GM12872 (cell line): ENCODE results near the gene ARHGEF3.

ENCODE experiments used
- TF ChIP-seq, protein P1 (sequence below): IDR thresholded peaks from 3 replicates; pipeline ENCODE4 v1.5.1; 2011; ENCODE audit warnings: low read depth, mild to moderate bottlenecking, low read length, moderate library complexity; ENCODE audit not compliant: insufficient read depth

The ARHGEF3 gene

DNA sequence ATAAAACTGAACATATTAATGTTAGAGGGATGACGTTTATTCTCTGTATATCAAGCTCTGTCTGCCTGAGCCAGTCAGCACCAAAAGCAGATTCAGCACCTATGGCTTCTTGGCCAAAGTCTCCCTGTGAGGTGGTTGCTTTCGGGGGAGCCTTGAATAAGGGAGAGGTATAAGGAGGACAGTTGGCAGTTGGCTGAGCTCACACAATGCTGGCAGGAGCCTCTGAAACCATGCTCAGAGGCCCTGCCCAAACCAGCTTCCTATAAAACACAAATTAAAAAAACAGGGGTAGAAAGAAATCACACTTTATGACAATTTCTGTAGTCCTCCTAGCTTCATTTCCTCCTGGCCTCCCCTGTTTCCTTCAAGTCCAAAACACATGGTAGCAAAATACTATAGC, 18.8 kb downstream of the ARHGEF3 start:
- TF ChIP-seq, protein P1, sequence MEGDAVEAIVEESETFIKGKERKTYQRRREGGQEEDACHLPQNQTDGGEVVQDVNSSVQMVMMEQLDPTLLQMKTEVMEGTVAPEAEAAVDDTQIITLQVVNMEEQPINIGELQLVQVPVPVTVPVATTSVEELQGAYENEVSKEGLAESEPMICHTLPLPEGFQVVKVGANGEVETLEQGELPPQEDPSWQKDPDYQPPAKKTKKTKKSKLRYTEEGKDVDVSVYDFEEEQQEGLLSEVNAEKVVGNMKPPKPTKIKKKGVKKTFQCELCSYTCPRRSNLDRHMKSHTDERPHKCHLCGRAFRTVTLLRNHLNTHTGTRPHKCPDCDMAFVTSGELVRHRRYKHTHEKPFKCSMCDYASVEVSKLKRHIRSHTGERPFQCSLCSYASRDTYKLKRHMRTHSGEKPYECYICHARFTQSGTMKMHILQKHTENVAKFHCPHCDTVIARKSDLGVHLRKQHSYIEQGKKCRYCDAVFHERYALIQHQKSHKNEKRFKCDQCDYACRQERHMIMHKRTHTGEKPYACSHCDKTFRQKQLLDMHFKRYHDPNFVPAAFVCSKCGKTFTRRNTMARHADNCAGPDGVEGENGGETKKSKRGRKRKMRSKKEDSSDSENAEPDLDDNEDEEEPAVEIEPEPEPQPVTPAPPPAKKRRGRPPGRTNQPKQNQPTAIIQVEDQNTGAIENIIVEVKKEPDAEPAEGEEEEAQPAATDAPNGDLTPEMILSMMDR, result no peak

DNA sequence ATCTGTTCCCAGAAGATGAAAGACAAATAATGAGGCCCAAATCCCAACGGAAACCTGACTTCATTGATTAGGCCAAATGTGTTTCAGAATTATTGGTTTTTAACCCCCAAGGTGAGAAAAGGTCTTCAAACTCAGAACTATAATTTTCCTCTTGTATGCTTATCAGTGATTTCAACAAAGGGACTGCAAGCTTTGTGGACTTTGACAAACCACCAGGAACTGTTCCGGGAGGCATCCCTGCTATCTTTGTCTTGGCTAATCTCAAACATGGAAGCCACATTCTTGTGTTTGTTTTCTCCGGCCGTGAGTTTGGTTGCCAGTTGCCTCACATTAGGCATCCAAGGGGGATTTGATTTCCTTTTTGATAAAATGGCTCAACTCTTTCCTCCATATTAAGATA, 19.5 kb downstream of the ARHGEF3 start:
- TF ChIP-seq, protein P1, result no peak

DNA sequence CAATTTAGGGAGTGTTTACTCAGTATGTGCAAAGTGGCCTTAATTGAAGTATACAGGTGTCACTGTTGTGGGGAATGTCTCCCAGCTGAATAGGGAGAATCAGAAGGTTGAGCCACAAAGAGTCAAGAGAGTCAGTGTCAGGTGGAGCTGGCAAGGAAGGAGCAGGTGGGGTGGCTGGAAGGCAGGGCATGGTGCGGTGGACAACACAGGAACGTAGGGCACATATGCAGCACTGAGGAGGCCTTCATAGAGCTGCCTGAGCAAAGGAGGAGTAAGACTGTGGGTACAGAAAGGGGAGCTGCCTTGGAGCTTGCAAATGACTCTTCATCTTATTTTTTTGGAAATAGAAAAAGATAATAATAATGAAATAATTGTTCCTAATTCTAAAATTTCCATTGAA, 20.0 kb downstream of the ARHGEF3 start:
- TF ChIP-seq, protein P1, result no peak

DNA sequence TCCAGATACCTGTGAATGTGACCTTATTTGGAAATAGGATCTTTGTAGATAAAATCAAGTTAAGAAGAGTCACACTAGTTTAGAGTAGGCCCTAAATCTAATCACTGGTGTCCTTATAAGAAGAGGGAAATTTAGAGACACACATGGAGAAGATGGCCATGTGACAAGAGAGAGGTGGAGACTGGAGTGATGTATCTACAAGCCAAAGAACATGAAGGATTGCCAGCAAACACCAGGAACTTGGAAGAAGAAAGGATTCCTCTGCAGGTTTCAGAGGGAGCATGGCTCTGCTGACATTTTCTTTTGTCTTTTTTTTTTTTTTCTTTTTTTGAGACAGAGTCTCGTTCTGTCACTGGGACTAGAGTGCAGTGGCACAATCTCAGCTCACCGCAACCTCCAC, 20.8 kb downstream of the ARHGEF3 start:
- TF ChIP-seq, protein P1, result no peak

DNA sequence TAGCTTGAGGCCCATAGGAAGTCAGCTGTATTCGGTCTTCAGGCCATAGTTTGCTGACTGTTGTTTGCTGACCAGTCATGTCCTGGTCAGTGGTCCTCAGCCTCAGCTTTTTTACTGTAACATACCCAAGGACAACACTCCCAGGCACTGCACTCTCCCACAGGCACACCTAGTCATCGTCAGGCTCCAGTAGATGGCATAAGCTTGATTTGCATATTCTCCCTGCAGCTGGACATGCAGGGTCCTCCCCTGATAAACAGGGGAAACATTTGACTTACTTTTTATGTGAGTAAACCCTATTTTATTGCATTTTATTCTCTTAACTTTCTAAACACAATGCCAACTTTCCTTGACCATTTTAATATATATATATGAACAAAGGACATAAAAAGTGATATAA, 22.9 kb downstream of the ARHGEF3 start:
- TF ChIP-seq, protein P1, result no peak

DNA sequence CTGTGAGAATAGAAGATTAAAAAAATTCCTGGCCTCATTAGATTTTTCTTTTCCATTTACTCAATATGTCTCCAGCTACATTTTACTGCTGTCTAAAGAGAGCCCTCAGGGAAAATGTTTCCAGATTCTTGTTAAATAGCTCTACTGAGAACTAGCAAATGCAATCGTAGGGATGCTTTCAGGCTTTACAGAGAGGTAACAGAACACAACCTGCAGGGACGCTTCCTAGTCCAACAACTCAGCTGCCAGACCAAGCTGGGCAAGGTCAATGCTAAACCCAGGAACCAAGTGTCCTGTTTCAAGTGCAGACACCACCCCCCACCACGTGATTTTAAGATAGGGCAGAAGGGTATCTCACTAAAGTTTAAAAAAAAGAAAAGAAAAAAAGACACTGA, 25.2 kb downstream of the ARHGEF3 start:
- TF ChIP-seq, protein P1, result no peak

DNA sequence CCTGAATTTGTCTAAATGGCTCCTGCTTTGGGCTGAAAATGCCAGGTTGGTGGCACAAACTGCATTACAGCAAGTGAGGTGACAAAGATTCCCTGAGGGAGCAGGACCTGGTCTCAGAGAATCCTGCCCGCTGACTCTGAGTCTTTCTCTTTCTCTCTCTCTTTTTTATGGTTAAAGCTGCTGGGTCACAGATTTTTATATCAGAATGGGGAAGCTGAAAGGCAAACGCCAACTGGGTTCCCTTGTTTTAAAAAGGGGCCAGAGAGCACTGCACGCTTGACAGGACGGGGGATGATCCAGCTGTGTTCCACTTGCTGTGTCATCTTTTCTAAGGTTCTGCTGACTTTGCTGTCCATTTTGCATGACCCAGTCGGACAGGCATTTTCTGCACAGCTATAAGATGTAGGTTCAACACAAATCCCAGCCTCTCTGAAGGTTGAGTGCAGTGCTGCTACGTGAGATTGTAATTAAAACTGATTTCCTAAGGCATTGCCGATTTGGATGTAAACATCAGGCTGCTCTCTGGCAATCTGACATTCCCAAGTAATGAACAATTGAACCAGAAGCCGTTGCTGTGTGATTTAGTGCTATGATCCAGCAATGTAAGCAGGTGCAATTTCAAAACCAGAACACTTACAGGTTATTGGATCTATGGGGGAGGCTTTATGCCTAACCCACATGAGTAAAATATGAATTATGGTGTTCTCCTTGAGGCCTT, 25.8 kb downstream of the ARHGEF3 start:
- TF ChIP-seq, protein P1, result no peak

DNA sequence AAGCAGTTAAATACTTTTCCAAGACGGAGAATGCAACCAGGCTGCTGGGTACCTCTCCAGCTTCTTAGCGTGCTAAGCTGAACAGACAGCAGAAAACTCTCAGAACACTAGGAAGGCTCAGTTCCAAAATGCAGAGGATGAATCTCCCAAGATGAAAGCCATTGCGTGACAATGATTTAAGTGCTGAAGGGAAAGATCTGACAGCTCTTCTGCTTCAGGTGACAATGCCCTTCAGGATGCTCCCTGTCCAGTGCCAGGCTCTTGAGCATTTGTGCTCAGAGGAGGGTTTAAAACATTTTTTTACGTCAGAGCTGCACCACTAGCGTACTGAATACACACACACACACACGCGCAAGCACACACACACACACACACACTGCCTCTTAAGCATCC, 26.3 kb downstream of the ARHGEF3 start:
- TF ChIP-seq, protein P1, result no peak
